Endothelial cell of umbilical vein (primary cell): ENCODE measurements around the gene ARF1. TPM values are rescaled to one million over a fixed set of nuclear protein-coding genes. Genes with fewer than 3 reads are reported as not detected.

Source experiments
- BruUV-seq: library from RNA; stranded (reverse); fragments of 400-500 nt; replicated peaks from 2 replicates; lab custom pipeline; 2021; lab: Mats Ljungman, UMichigan
- CTCF ChIA-PET: fragments of 300-600, 350-600 bp; sonication (Branson Sonifier 250); formaldehyde crosslinking; loops from one replicate; lab custom pipeline; 2021; ENCODE audit warnings: antibody characterized with exemption, inconsistent platforms; lab: Charles Lee
- POLR2A ChIA-PET: fragments of 300-600, 350-600 bp; sonication (Branson Sonifier 250); formaldehyde crosslinking; loops from one replicate; lab custom pipeline; 2021; ENCODE audit warnings: antibody characterized with exemption, inconsistent platforms; lab: Charles Lee
- DNase-seq: peaks from one replicate; pipeline ENCODE4 v3.0.0-alpha.2; 2011; ENCODE audit warnings: low read depth, low spot score
- FAIRE-seq: peaks from 2 replicates; lab custom pipeline; 2011; peaks lifted over from hg19 to GRCh38; lab: Jason Lieb, UNC
- H2AFZ ChIP-seq: 2 replicates; pipeline ENCODE4 v1.6.0; 2012; ENCODE audit warnings: low read depth, low read length, control low read depth, inconsistent platforms
- H3K27ac ChIP-seq: 2 replicates; pipeline ENCODE4 v1.5.1; 2011; ENCODE audit warnings: low read depth, mild to moderate bottlenecking, control low read depth, low read length, moderate library complexity; ENCODE audit not compliant: insufficient read depth
- H3K27me3 ChIP-seq, 2 experiments: 2 replicates each; pipeline versions ENCODE4 v1.6.0 to v1.6.1; 2011; ENCODE audit warnings: low read length in 2 of 2, mixed read lengths in 1 of 2; ENCODE audit not compliant: control insufficient read depth in 2 of 2, insufficient read depth in 2 of 2
- H3K36me3 ChIP-seq, 2 experiments: 2 replicates in 1 of 2; 3 replicates in 1 of 2; pipeline ENCODE4 v1.5.1; 2011; ENCODE audit warnings: low read length in 2 of 2, mild to moderate bottlenecking in 1 of 2, moderate library complexity in 1 of 2; ENCODE audit not compliant: control insufficient read depth in 2 of 2, insufficient read depth in 2 of 2; ENCODE audit errors: extremely low read depth in 1 of 2
- H3K4me1 ChIP-seq: 3 replicates; pipeline ENCODE4 v1.5.1; 2011; ENCODE audit warnings: mild to moderate bottlenecking, low read length; ENCODE audit not compliant: control insufficient read depth, insufficient read depth; ENCODE audit errors: extremely low read depth
- H3K4me2 ChIP-seq: 2 replicates; pipeline ENCODE4 v1.6.1; 2011; ENCODE audit warnings: low read length, control low read depth, mixed read lengths; ENCODE audit not compliant: insufficient read depth
- H3K4me3 ChIP-seq, 3 experiments: fragments of 200-600 bp in 1 of 3; sonication (generic), shearing (Covaris generic) in 1 of 3; replicated peaks in 1 of 3; 2 replicates each; pipeline ENCODE4 v1.5.1; 2011 to 2016; ENCODE audit warnings: control low read depth in 3 of 3, low read length in 3 of 3, mild to moderate bottlenecking in 2 of 3, inconsistent platforms in 1 of 3, low read depth in 1 of 3, moderate library complexity in 1 of 3; ENCODE audit not compliant: insufficient read depth in 1 of 3
- H3K79me2 ChIP-seq: 2 replicates; pipeline ENCODE4 v1.6.0; 2012; ENCODE audit warnings: low read length, inconsistent platforms; ENCODE audit not compliant: control insufficient read depth, insufficient read depth
- H3K9ac ChIP-seq: replicated peaks from 2 replicates; pipeline ENCODE3; 2011; ENCODE audit warnings: low read length, control low read depth; ENCODE audit not compliant: insufficient read depth; ENCODE audit errors: extremely low read depth
- H3K9me1 ChIP-seq: replicated peaks from 3 replicates; pipeline ENCODE4 v1.6.0; 2011; ENCODE audit warnings: mild to moderate bottlenecking, low read length; ENCODE audit not compliant: control insufficient read depth, insufficient read depth; ENCODE audit errors: extremely low read depth
- H3K9me3 ChIP-seq: replicated peaks from 2 replicates; pipeline ENCODE4 v1.5.1; 2012; ENCODE audit warnings: low read length, inconsistent platforms; ENCODE audit not compliant: control insufficient read depth, insufficient read depth
- H4K20me1 ChIP-seq: replicated peaks from 2 replicates; pipeline ENCODE3; 2011; ENCODE audit warnings: mild to moderate bottlenecking, low read length; ENCODE audit not compliant: control insufficient read depth, insufficient read depth; ENCODE audit errors: extremely low read depth
- GATA2 ChIP-seq: IDR thresholded peaks from 2 replicates; pipeline ENCODE4 v1.7.0; 2011; ENCODE audit warnings: low read depth, mild to moderate bottlenecking, moderate library complexity, mixed read lengths, low read length; ENCODE audit not compliant: insufficient read length, insufficient read depth
- JUN ChIP-seq: IDR thresholded peaks from 2 replicates; pipeline ENCODE4 v1.6.1; 2011; ENCODE audit warnings: borderline replicate concordance, low read depth; ENCODE audit not compliant: insufficient read length, insufficient read depth
- MYC ChIP-seq: IDR thresholded peaks from one replicate; pipeline ENCODE4 v1.6.1; 2011; ENCODE audit warnings: mild to moderate bottlenecking, low read depth, low read length
- POLR2AphosphoS5 ChIP-seq: IDR thresholded peaks from 2 replicates; pipeline ENCODE4 v1.6.1; 2012; ENCODE audit warnings: low read depth, mild to moderate bottlenecking, control low read depth, low read length, moderate library complexity; ENCODE audit not compliant: insufficient read depth
- dilution Hi-C: fragments of 300-500 bp; cut with MboI; formaldehyde crosslinking; loops from one replicate; pipeline ENCODE4 v1.15.0; 2019; ENCODE audit warnings: low sequenced_read_pairs; ENCODE audit not compliant: extremely low pct_ligation_motif_present
- intact Hi-C: fragments of 100-400 bp; cut with micrococcal nuclease; formaldehyde crosslinking; loops from one replicate; pipeline ENCODE4 v1.10.0; 2022
- polyA plus RNA-seq, 4 experiments: library from polyadenylated mRNA; depleted of rRNA in 3 of 4; stranded (reverse) in 3 of 4; unstranded in 1 of 4; fragments of >200 nt; gene quantifications; 2 replicates each; pipeline versions ENCODE4 v1.2.1 to v1.2.3, GENCODE V29; 2011 to 2012; ENCODE audit warnings: missing spikeins in 1 of 4
- total RNA-seq: library from RNA; stranded (reverse); gene quantifications from 2 replicates; pipeline ENCODE4 v1.2.3, GENCODE V29; 2021
- TF ChIP-seq, protein P1 (sequence below), 2 donors: IDR thresholded peaks; 1 replicate in 1 of 2; 2 replicates in 1 of 2; pipeline ENCODE4 v1.5.1; 2011; ENCODE audit warnings: low read length in 2 of 2, mild to moderate bottlenecking in 2 of 2, moderate library complexity in 2 of 2, control low read depth in 1 of 2, inconsistent platforms in 1 of 2, low read depth in 1 of 2; ENCODE audit not compliant: insufficient read depth in 1 of 2; ENCODE audit errors: extremely low read depth in 1 of 2
- TF ChIP-seq, protein P2 (sequence below): IDR thresholded peaks from 2 replicates; pipeline ENCODE4 v1.6.1; 2011; ENCODE audit not compliant: insufficient read depth, insufficient read length

ARF1 gene
- total and polyA plus RNA-seq, 2 donors (not counting 3 experiments of a cell fraction or from before 2014, with no cell fraction given) = 499 to 844 TPM

DNA sequence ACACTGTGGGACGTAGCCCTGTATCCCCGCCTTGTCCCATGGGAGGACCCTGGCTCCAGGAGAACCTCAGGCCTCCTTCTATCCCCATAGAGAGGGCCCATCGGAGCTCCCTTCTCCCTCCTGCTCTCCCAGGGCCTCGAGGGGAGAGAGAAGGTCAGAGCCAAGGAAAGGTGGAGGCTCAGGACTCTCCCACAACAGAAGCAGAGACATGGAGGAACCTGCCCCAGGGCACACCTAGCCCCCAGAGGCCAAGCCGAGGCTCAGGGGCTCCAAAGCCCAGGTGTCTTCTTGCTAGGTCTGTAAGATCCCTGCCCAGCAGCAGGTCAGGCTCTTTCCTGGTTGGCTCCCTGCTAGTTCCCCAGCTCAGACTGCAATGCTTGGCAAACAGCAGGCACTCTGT lies 34.4 kb upstream of the ARF1 start:
- BruUV-seq = no TSS peak
- DNase-seq (no peak), FAIRE-seq (no peak)
- Histone ChIP-seq H3K9me1 (no peaks in the 10 kb centered on the region), H3K4me1 (no peaks in the 10 kb centered on the region), H4K20me1 (no peaks in the 10 kb centered on the region), H3K4me3 (no peak overlapping the region), H3K9ac (no peak overlapping the region), H3K36me3 (no peaks in the 10 kb centered on the region), H3K4me2 (no peak overlapping the region), H3K79me2 (no peaks in the 10 kb centered on the region), H3K9me3 (no peaks in the 10 kb centered on the region), H3K27me3 (peaks cover 2 to 4% of the 10 kb centered on the region in 2 experiments), H3K27ac (no peak overlapping the region), H2AFZ (no peak overlapping the region)
- POLR2A ChIA-PET = no interaction called here
- dilution Hi-C loops (no loop called here), intact Hi-C loops (no loop called here)
- TF ChIP-seq GATA2 (no peak), MYC (no peak)
- TF ChIP-seq, protein P1, sequence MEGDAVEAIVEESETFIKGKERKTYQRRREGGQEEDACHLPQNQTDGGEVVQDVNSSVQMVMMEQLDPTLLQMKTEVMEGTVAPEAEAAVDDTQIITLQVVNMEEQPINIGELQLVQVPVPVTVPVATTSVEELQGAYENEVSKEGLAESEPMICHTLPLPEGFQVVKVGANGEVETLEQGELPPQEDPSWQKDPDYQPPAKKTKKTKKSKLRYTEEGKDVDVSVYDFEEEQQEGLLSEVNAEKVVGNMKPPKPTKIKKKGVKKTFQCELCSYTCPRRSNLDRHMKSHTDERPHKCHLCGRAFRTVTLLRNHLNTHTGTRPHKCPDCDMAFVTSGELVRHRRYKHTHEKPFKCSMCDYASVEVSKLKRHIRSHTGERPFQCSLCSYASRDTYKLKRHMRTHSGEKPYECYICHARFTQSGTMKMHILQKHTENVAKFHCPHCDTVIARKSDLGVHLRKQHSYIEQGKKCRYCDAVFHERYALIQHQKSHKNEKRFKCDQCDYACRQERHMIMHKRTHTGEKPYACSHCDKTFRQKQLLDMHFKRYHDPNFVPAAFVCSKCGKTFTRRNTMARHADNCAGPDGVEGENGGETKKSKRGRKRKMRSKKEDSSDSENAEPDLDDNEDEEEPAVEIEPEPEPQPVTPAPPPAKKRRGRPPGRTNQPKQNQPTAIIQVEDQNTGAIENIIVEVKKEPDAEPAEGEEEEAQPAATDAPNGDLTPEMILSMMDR (IDR thresholded peaks at IDR 0.05; ENCODE audit: extremely low read depth in 1 of 2, insufficient read depth in 1 of 2, low read depth in 1 of 2, low read length in 2 of 2) = no peak
- CTCF ChIA-PET = interaction anchor here (1.5 to 1.8 kb wide), 2 partner anchors 10 to 49 kb away, joined by 3 to 6 read pairs; no protein-coding TSS in a partner anchor

- POLR2A ChIA-PET = no interaction called here
- H3K27me3 ChIP-seq = peaks cover 2 to 4% of the 10 kb centered on the region in 2 experiments
- H3K4me1 ChIP-seq = no peaks in the 10 kb centered on the region
- H3K9ac ChIP-seq = no peak overlapping the region
- H3K9me3 ChIP-seq = no peaks in the 10 kb centered on the region
- no peak overlapping the region for H3K27ac ChIP-seq
- H4K20me1 ChIP-seq = no peaks in the 10 kb centered on the region
- CTCF ChIA-PET = interaction anchor here (1.5 to 1.8 kb wide), 2 partner anchors 9 to 49 kb away, joined by 3 to 6 read pairs; no protein-coding TSS in a partner anchor
- no peaks in the 10 kb centered on the region for H3K9me1 ChIP-seq
- no TSS peak for BruUV-seq
- no peak overlapping the region for H3K4me2 ChIP-seq
- DNase-seq = no peak
- H3K36me3 ChIP-seq = no peaks in the 10 kb centered on the region
- intact Hi-C loops = no loop called here
- TF ChIP-seq POLR2AphosphoS5 = no peak
- TF ChIP-seq, protein P2, sequence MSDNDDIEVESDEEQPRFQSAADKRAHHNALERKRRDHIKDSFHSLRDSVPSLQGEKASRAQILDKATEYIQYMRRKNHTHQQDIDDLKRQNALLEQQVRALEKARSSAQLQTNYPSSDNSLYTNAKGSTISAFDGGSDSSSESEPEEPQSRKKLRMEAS = no peak
- no peak for TF ChIP-seq JUN
- H3K4me3 ChIP-seq = no peak overlapping the region
- H3K79me2 ChIP-seq = no peaks in the 10 kb centered on the region
- no peak for FAIRE-seq
- dilution Hi-C loops = no loop called here
- H2AFZ ChIP-seq = no peak overlapping the region
Observed at GRCh38 chr1:228048659-228049298, 33.7 kb upstream of the ARF1 start.
